ENCODE results near the gene COG1. TPM values are rescaled to one million over a fixed set of nuclear protein-coding genes. Genes with fewer than 3 reads are reported as not detected.

COG1 gene
- total and polyA plus RNA-seq, 4 donors, result 6.9 to 16.5 (median 12.0) TPM

GRCh38 chr17:73248532-73248931 is 55.7 kb downstream of the COG1 start:
- 95% methylated on average over 10 of the region's 10 CpGs for WGBS
- no peak overlapping the region for H3K4me3 ChIP-seq (ENCODE audit: low read depth in 1 of 3, low read length in 3 of 3)
- no peaks in the 10 kb centered on the region for H3K27me3 ChIP-seq (ENCODE audit: control insufficient read depth in 4 of 4, insufficient read depth in 4 of 4, low read length in 3 of 4)
- peaks cover 0 to 27% (median 9%) of the 10 kb centered on the region in 4 donors for H3K36me3 ChIP-seq (ENCODE audit: control insufficient read depth in 4 of 4, insufficient read depth in 3 of 4, low read depth in 1 of 4, low read length in 3 of 4)
- H3K9me3 ChIP-seq (ENCODE audit: control insufficient read depth in 4 of 4, low read length in 3 of 4), result no peaks in the 10 kb centered on the region
- no peaks in the 10 kb centered on the region for H3K4me1 ChIP-seq (ENCODE audit: control insufficient read depth in 4 of 4, insufficient read depth in 4 of 4, low read length in 3 of 4)
- no peak overlapping the region for H3K9ac ChIP-seq (ENCODE audit: low read depth in 1 of 2, low read length in 2 of 2)
- no peak overlapping the region for H3K27ac ChIP-seq (ENCODE audit: low read depth in 1 of 2, low read length in 2 of 2)
- TF ChIP-seq JUND (IDR thresholded peaks at IDR 0.05) (no peak), FOXA1 (IDR thresholded peaks at IDR 0.05) (no peak), NR2F2 (IDR thresholded peaks at IDR 0.05) (no peak), SP1 (IDR thresholded peaks at IDR 0.05) (no peak), RAD21 (IDR thresholded peaks at IDR 0.05) (no peak), RXRA (IDR thresholded peaks at IDR 0.05) (no peak), GABPA (IDR thresholded peaks at IDR 0.05 in 1 of 2, conservative IDR thresholded peaks at IDR 0.05 in 1 of 2) (no peak), ZBTB33 (IDR thresholded peaks at IDR 0.05) (no peak), MAX (IDR thresholded peaks at IDR 0.05) (no peak), REST (IDR thresholded peaks at IDR 0.05) (no peak), HNF4G (IDR thresholded peaks at IDR 0.05) (no peak), CTCF (IDR thresholded peaks at IDR 0.05; ENCODE audit: low read depth, low read length, missing input control) (no peak), HNF4A (conservative IDR thresholded peaks at IDR 0.05) (no peak), TAF1 (conservative IDR thresholded peaks at IDR 0.05) (no peak)
- DNase-seq (ENCODE audit: low spot score), result no peak

- Histone ChIP-seq H3K36me3 (ENCODE audit: control insufficient read depth in 4 of 4, insufficient read depth in 3 of 4, low read depth in 1 of 4, low read length in 3 of 4) (peaks cover 0 to 21% (median 7%) of the 10 kb centered on the region in 4 donors), H3K4me3 (ENCODE audit: low read depth in 1 of 3, low read length in 3 of 3) (no peak overlapping the region), H3K27ac (ENCODE audit: low read depth in 1 of 2, low read length in 2 of 2) (no peak overlapping the region), H3K9ac (ENCODE audit: low read depth in 1 of 2, low read length in 2 of 2) (no peak overlapping the region), H3K4me1 (ENCODE audit: control insufficient read depth in 4 of 4, insufficient read depth in 4 of 4, low read length in 3 of 4) (no peaks in the 10 kb centered on the region), H3K9me3 (ENCODE audit: control insufficient read depth in 4 of 4, low read length in 3 of 4) (no peaks in the 10 kb centered on the region), H3K27me3 (ENCODE audit: control insufficient read depth in 4 of 4, insufficient read depth in 4 of 4, low read length in 3 of 4) (no peaks in the 10 kb centered on the region)
- DNase-seq (ENCODE audit: low spot score), result no peak
- TF ChIP-seq HNF4G (IDR thresholded peaks at IDR 0.05) (no peak), FOXA1 (IDR thresholded peaks at IDR 0.05) (no peak), RXRA (IDR thresholded peaks at IDR 0.05) (no peak), TAF1 (conservative IDR thresholded peaks at IDR 0.05) (no peak), HNF4A (conservative IDR thresholded peaks at IDR 0.05) (no peak), MAX (IDR thresholded peaks at IDR 0.05) (no peak), EGR1 (IDR thresholded peaks at IDR 0.05; ENCODE audit: low read depth in 2 of 2) (no peak), REST (IDR thresholded peaks at IDR 0.05) (no peak), JUND (IDR thresholded peaks at IDR 0.05) (no peak), ZBTB33 (IDR thresholded peaks at IDR 0.05) (no peak), FOXA2 (IDR thresholded peaks at IDR 0.05) (no peak), NR2F2 (IDR thresholded peaks at IDR 0.05) (no peak), YY1 (IDR thresholded peaks at IDR 0.05) (no peak)
- WGBS, result 85% methylated on average over 8 of the region's 8 CpGs
These were observed 56.8 kb downstream of the COG1 start for GRCh38 chr17:73249700-73250099.

Measured in liver (tissue), 9 donors.